Suprapubic skin (tissue), 4 donors: ENCODE data around the gene MRNIP. TPM values are rescaled to one million over a fixed set of nuclear protein-coding genes. Genes with fewer than 3 reads are reported as not detected.
A peak's percentile ranks its signal among the peaks of the same experiment; 100 is the strongest.

Experiments used
- DNase-seq, 2 donors: peaks; one replicate each; pipeline ENCODE4 v3.0.0-alpha.2; 2019; ENCODE audit warnings: low spot score in 2 of 2
- H3K27ac ChIP-seq: fragments of 200-600 bp; sonication (generic); one replicate; pipeline ENCODE4 v1.5.1; 2019
- H3K27me3 ChIP-seq: fragments of 200-600 bp; sonication (generic); one replicate; pipeline ENCODE4 v1.5.1; 2019
- H3K36me3 ChIP-seq: fragments of 200-600 bp; sonication (generic); one replicate; pipeline ENCODE4 v1.5.1; 2019
- H3K4me1 ChIP-seq: fragments of 200-600 bp; sonication (generic); one replicate; pipeline ENCODE4 v1.5.1; 2019
- H3K4me3 ChIP-seq: fragments of 200-600 bp; sonication (generic); one replicate; pipeline ENCODE4 v1.5.1; 2019; ENCODE audit warnings: mild to moderate bottlenecking
- H3K9me3 ChIP-seq: fragments of 200-600 bp; sonication (generic); one replicate; pipeline ENCODE4 v1.5.1; 2019
- EP300 ChIP-seq: sonication (generic); formaldehyde crosslinking; IDR thresholded peaks from one replicate; pipeline ENCODE4 v1.6.1; 2017; ENCODE audit warnings: antibody characterized with exemption
- POLR2A ChIP-seq, 2 donors: fragments of 450-650 bp; IDR thresholded peaks; one replicate each; pipeline ENCODE4 v1.6.1; 2017; ENCODE audit warnings: antibody characterized with exemption in 2 of 2, mild to moderate bottlenecking in 2 of 2, moderate library complexity in 2 of 2
- POLR2AphosphoS5 ChIP-seq, 3 donors: sonication (generic); formaldehyde crosslinking; IDR thresholded peaks; one replicate each; pipeline ENCODE4 v1.6.1; 2017; ENCODE audit warnings: antibody characterized with exemption in 3 of 3
- WGBS: methylation state at CpG from one replicate; pipeline ENCODE4 v1.1.5; 2018; 5-methylcytosine and 5-hydroxymethylcytosine counted together
- total RNA-seq, 4 donors: library from RNA; depleted of rRNA; stranded (reverse); fragments of >200 nt; gene quantifications; one replicate each; pipeline ENCODE4 v1.1.0, GENCODE V29; 2016
- TF ChIP-seq, protein P1 (sequence below), 2 donors: fragments of 200-600 bp in 1 of 2; fragments of 450-650 bp in 1 of 2; sonication (generic) in 1 of 2; IDR thresholded peaks; one replicate each; pipeline ENCODE4 v1.5.1; 2016 to 2019; ENCODE audit warnings: antibody characterized with exemption in 2 of 2, mild to moderate bottlenecking in 1 of 2, moderate library complexity in 1 of 2

Gene MRNIP
- total RNA-seq, 4 donors from 2014 or later: 11.6 to 102 (median 22.6) TPM

DNA sequence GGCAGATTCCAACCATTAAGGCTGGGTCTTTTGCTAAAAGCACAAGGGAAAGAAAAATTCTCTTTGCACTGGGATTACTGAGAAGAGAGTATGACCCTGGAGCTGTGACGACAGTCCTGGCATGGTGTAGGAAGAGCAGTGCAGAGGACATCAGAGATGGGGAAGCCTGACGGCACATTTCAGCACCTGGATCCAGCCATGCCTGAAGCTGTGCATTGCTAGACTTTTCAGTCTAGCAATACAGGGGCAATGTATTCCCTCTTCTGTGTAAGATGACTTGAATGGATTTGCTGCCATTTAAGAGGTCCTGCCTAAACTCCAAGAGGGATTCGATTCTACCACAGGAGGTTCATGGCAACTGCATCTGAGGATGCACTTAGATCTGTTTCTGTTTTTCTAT lies 12.3 kb upstream of the MRNIP start:
- peaks cover 3% of the 10 kb centered on the region for H3K4me1 ChIP-seq
- peaks cover 94% of the 10 kb centered on the region for H3K36me3 ChIP-seq
- 98% methylated on average over 3 of the region's 3 CpGs for WGBS

DNA sequence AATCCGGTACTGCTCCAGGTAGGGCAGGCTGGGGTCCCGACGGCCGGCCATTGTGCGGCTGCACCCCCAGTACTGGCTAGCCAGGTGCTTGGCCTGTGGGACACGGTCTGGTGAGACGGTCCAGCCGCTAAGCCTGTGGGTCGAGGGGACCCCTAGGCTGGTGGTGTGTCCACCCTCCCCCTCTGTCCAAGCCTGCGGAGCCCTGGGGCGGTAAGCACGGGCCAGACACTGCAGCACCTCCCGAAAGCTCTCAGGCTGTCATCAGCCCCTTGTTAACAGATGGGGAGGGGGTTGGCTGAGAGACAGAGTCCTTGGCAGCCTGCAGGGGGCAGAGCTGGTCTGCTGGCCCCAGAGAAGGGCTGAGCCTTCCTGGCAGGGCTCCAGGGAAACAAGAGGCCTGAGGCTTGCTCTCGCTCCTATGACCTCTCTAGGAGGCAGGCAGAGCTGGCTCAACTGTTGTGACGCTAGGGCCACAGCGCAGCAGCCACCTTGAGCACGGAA lies 11.8 kb upstream of the MRNIP start:
- DNase-seq: no peak
- no peaks in the 10 kb centered on the region for H3K27me3 ChIP-seq
- peaks cover 3% of the 10 kb centered on the region for H3K4me1 ChIP-seq
- no peak overlapping the region for H3K27ac ChIP-seq
- H3K36me3 ChIP-seq: peaks cover 94% of the 10 kb centered on the region
- WGBS: 92% methylated on average over 8 of the region's 17 CpGs
- no peak overlapping the region for H3K4me3 ChIP-seq
- TF ChIP-seq POLR2A (IDR thresholded peaks at IDR 0.05) (no peak), POLR2AphosphoS5 (IDR thresholded peaks at IDR 0.05) (no peak), EP300 (no peak)
- TF ChIP-seq, protein P1, sequence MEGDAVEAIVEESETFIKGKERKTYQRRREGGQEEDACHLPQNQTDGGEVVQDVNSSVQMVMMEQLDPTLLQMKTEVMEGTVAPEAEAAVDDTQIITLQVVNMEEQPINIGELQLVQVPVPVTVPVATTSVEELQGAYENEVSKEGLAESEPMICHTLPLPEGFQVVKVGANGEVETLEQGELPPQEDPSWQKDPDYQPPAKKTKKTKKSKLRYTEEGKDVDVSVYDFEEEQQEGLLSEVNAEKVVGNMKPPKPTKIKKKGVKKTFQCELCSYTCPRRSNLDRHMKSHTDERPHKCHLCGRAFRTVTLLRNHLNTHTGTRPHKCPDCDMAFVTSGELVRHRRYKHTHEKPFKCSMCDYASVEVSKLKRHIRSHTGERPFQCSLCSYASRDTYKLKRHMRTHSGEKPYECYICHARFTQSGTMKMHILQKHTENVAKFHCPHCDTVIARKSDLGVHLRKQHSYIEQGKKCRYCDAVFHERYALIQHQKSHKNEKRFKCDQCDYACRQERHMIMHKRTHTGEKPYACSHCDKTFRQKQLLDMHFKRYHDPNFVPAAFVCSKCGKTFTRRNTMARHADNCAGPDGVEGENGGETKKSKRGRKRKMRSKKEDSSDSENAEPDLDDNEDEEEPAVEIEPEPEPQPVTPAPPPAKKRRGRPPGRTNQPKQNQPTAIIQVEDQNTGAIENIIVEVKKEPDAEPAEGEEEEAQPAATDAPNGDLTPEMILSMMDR (IDR thresholded peaks at IDR 0.05): peak in 1 of 2 donors; percentile 28
- no peaks in the 10 kb centered on the region for H3K9me3 ChIP-seq

More for the DNA sequence above, 12.3 kb upstream of the MRNIP start:
- TF ChIP-seq EP300 (no peak), POLR2AphosphoS5 (IDR thresholded peaks at IDR 0.05) (no peak), POLR2A (IDR thresholded peaks at IDR 0.05) (no peak)
- TF ChIP-seq, protein P1 (IDR thresholded peaks at IDR 0.05): no peak
- H3K27me3 ChIP-seq: no peaks in the 10 kb centered on the region
- no peak overlapping the region for H3K4me3 ChIP-seq
- DNase-seq: no peak
- H3K9me3 ChIP-seq: no peaks in the 10 kb centered on the region
- no peak overlapping the region for H3K27ac ChIP-seq

DNA sequence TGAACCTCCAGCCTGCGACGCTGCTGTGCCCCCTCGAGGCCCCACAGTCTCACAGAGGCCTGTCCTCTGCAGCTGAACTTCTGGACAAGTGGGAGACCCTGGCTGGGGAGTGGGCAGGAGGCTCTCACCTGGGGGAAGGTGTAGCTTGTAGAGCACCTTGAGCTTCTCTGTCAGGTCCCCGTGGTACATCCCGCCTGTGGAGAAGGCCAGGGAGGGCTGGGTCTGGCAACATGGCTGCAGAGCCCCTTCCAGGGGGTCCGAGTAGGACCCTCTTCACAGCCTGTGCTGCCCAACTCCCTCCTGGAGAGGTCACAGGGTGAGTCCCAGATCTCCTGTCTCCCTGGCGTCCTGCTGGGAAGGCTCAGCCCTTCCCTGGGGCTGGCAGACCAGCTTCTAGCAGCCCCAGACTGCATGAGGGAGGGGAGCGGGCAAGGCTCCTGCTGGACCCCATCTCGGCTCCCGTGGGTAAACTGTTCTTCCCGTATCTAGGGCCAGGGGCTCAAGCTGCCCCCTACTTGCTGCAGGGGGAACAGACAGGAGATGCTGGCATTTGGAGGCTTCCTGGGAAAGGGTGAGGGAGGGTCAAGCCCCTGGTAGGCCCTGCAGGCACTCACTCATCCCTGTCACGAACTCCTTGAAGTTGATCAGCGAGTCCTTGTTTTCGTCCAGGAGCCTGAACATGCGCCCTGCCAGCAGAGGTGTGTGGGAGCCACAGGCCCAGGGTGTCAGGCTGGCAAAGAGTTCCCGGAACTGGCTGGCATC lies 11.2 kb upstream of the MRNIP start:
- H3K4me3 ChIP-seq: no peak overlapping the region
- H3K36me3 ChIP-seq: peaks cover 97% of the 10 kb centered on the region
- no peaks in the 10 kb centered on the region for H3K27me3 ChIP-seq
- no peak for TF ChIP-seq EP300
- TF ChIP-seq, protein P1 (IDR thresholded peaks at IDR 0.05): no peak
- TF ChIP-seq POLR2AphosphoS5 (IDR thresholded peaks at IDR 0.05): no peak
- no peak for TF ChIP-seq POLR2A (IDR thresholded peaks at IDR 0.05)
- H3K27ac ChIP-seq: no peak overlapping the region
- no CpG with 5 or more reads among the region's 16 CpGs for WGBS
- DNase-seq: no peak
- H3K4me1 ChIP-seq: peaks cover 3% of the 10 kb centered on the region
- H3K9me3 ChIP-seq: no peaks in the 10 kb centered on the region

DNA sequence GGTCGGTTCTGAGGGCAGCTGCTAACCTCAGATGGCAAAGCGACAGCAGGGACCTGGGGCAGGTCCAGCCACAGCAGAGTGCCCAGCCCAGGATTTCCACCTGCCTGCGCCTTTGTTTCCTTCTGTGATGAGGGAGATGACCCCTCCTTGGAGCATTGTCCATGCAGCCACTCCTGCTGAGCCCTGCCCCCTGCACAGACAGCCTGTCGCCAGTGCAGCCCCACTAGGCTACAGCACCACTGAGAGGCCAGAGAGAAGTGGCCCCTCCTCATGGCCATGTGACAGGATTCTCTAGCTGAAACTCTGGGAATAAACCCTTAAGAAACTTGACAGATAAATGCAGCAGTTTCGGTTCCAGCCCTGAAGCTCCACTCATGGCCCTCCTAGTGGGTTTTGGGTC lies 10.5 kb upstream of the MRNIP start:
- H3K27me3 ChIP-seq: no peaks in the 10 kb centered on the region
- no peak overlapping the region for H3K27ac ChIP-seq
- TF ChIP-seq, protein P1 (IDR thresholded peaks at IDR 0.05): no peak
- TF ChIP-seq EP300 (no peak), POLR2AphosphoS5 (IDR thresholded peaks at IDR 0.05) (no peak), POLR2A (IDR thresholded peaks at IDR 0.05) (no peak)
- peaks cover 97% of the 10 kb centered on the region for H3K36me3 ChIP-seq
- WGBS: 92% methylated on average over 4 of the region's 5 CpGs
- no peak for DNase-seq
- H3K4me3 ChIP-seq: no peak overlapping the region
- H3K9me3 ChIP-seq: no peaks in the 10 kb centered on the region
- peaks cover 3% of the 10 kb centered on the region for H3K4me1 ChIP-seq

DNA sequence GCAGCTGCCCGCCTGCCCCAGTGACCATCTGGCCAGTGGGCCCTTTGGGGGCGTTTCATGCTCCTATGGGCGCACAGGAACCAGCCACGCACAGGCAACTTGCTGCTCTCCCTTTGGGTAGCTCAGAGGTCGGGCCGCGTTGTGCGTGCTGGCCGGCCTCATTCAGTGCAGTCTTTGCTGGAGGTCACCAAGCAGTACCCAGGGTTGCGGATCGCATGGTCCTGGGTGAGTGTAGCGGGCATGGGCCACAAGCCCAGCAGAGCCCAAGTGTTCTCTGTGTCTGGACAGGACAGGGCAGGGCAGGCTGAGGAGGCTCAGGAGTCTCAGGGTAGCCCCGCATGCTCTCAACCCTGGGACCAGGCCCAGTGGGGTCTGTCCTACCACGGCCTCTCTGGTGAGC lies 9.9 kb upstream of the MRNIP start:
- no peak for TF ChIP-seq POLR2A (IDR thresholded peaks at IDR 0.05)
- no peak for DNase-seq
- H3K36me3 ChIP-seq: peaks cover 97% of the 10 kb centered on the region

More for the DNA sequence above, 9.9 kb upstream of the MRNIP start:
- Histone ChIP-seq H3K27ac (no peak overlapping the region), H3K9me3 (no peaks in the 10 kb centered on the region), H3K4me3 (no peak overlapping the region), H3K4me1 (peaks cover 3% of the 10 kb centered on the region), H3K27me3 (no peaks in the 10 kb centered on the region)
- WGBS: 80% methylated on average over 1 of the region's 14 CpGs
